ENCODE data around the gene GNG3. TPM values are rescaled to one million over a fixed set of nuclear protein-coding genes. Genes with fewer than 3 reads are reported as not detected.

Gene GNG3
- total RNA-seq, 3 donors from 2014 or later, result not detected

DNA sequence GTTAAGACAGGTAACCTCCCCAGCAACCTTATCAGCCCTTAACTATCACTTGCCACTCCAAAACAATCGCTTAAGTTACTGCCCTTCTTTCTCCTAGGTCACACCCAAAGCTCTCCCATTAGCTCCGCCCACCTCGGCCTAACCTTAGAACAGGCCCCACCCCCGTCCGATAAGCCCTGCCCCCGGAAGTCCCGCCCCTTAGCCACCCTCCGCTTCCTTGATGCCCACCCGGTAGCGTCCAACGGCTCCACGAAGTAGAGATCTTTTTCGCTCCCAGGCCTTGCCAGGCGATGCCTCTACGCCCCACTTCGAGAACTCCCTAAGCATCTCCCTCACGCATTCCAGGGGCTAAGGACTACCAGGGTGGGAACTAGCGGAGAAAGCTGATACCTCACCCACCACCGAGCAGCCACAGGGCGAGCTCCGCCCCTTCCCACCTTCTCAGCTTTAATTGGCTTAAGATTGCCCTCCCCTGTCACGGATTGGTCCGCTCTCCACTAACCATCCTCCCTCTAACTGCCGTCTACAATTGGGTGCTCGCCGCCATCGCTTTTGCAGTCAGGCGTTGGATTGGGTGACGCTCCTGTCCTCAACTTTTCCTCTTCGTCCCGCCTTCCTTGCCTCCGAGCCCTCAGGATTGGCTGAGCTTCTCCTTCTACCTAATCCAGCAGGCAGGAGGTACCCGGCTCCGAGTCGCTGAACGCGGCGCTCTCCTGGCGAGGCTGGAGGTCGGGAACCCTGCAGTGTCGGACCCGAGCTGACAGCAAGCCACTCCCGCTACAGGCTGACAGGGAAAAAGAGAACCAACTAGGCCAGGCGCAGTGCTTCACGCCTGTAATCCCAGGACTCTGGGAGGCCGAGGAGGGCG, 46.5 kb downstream of the GNG3 start, which contains the start of gene ZBTB3:
Gene ZBTB3 (minus strand): TSS at position 425 of the 868 bp plus-strand sequence. CDS start 496 bp downstream, outside the sequence.
- TF ChIP-seq CTCF (IDR thresholded peaks at IDR 0.05) (peak; percentile 11 to 55 (median 37)), POLR2A (IDR thresholded peaks at IDR 0.05) (peak; percentile 51), POLR2AphosphoS5 (IDR thresholded peaks at IDR 0.05) (peak; percentile 94 to 99 (median 94))
- H3K4me3 ChIP-seq, result peak within 1 kb of the TSS; percentile 53 to 75 (median 66)
- H3K4me1 ChIP-seq, result no peaks in the 10 kb centered on the region
- intact Hi-C loops (cut with DNase I; ENCODE audit: low total_unique reads), result no loop called here
- DNase-seq (ENCODE audit: low spot score in 2 of 2), result peak; percentile 97 to 99
- H3K27me3 ChIP-seq, result no peaks in the 10 kb centered on the region
- peak within 1 kb of the TSS; percentile 92 to 93 for H3K27ac ChIP-seq
- H3K36me3 ChIP-seq, result no peaks in the 10 kb centered on the region
- no peaks in the 10 kb centered on the region for H3K9me3 ChIP-seq

- Histone ChIP-seq H3K4me3 (no peak overlapping the region), H3K27ac (no peak overlapping the region), H3K27me3 (no peaks in the 10 kb centered on the region), H3K9me3 (no peaks in the 10 kb centered on the region), H3K36me3 (no peaks in the 10 kb centered on the region), H3K4me1 (no peaks in the 10 kb centered on the region)
- DNase-seq (ENCODE audit: low spot score in 2 of 2), result no peak
- intact Hi-C loops (cut with DNase I; ENCODE audit: low total_unique reads), result no loop called here
- no peak for TF ChIP-seq CTCF (IDR thresholded peaks at IDR 0.05)
- TF ChIP-seq POLR2A (IDR thresholded peaks at IDR 0.05), result no peak
- TF ChIP-seq POLR2AphosphoS5 (IDR thresholded peaks at IDR 0.05), result no peak
Observed at GRCh38 chr11:62755086-62755615, 47.7 kb downstream of the GNG3 start.

DNA sequence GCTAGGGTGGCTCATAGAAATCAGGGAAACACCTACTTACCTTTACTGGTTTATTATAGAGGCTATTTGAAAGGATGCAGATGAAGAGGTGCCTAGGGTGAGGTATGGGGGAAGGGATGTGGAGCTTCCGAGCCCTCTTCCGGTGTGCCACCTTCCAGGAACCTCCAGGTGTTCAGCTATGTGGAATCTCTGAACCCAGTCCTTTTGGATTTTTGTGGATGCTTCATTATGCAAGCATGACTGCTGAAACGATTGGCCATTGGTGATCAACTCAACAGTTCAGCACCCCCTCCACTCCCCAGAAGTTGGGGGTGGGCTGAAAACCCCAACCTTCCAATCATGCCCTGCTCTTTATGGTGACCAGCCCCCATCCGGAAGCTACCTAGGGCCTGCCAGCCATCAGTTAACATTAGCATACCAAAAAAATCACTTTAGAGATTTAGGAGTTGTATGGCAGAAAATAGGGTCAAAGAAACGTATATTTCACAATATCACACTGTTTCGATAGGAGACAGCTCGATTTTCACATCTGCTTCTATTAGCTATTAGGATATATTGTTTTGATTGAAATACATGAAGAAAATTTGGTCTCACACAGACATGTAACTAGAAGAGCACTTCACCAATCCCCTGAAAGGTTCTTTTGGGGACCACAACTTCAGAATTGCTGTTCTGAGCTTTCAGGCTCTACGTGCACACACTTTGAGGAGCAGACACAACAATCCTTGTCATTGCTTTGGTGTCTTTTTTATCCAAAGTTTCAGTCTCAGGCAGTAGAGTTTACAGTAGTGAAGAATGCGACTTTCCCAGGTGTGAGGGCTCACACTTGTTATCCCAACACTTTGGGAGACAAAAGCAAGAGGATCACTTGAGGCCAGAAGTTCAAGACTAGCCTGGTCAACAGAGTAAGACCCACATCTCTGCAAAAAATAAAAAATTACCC, 50.6 kb downstream of the GNG3 start:
- no peak overlapping the region for H3K4me3 ChIP-seq
- no peak for DNase-seq (ENCODE audit: low spot score in 2 of 2)
- no peaks in the 10 kb centered on the region for H3K27me3 ChIP-seq
- H3K36me3 ChIP-seq, result no peaks in the 10 kb centered on the region
- TF ChIP-seq POLR2A (IDR thresholded peaks at IDR 0.05) (no peak), POLR2AphosphoS5 (IDR thresholded peaks at IDR 0.05) (no peak), CTCF (IDR thresholded peaks at IDR 0.05) (no peak)
- H3K9me3 ChIP-seq, result no peaks in the 10 kb centered on the region
- intact Hi-C loops (cut with DNase I; ENCODE audit: low total_unique reads), result no loop called here
- peaks cover 0 to 9% of the 10 kb centered on the region in 2 donors for H3K4me1 ChIP-seq
- no peak overlapping the region for H3K27ac ChIP-seq

Other genes starting within 250 kb of the GNG3 start
- 1,000 to 10,000 TPM in 2 of 3 donors, 100 to 1,000 TPM in 1; 636 to 1,393 (median 1,040) TPM for gene AHNAK, start 160.9 kb upstream of the GNG3 start, total RNA-seq
- gene EEF1G, start 133.8 kb upstream of the GNG3 start, total RNA-seq, result 1,000 to 10,000 TPM; 1,312 to 1,961 (median 1,794) TPM
- gene TUT1, start 116.2 kb upstream of the GNG3 start, total RNA-seq, result 10 to 100 TPM in 2 of 3 donors, 1 to 10 TPM in 1; 7.7 to 12.1 (median 10.7) TPM
- gene MTA2, start 105.8 kb upstream of the GNG3 start, total RNA-seq, result 10 to 100 TPM; 61.3 to 92.8 (median 85.5) TPM
- gene EML3, start 94.9 kb upstream of the GNG3 start, total RNA-seq, result 10 to 100 TPM; 34.7 to 58.7 (median 35.7) TPM
- gene ROM1, start 94.4 kb upstream of the GNG3 start, total RNA-seq, result 10 to 100 TPM in 2 of 3 donors, 1 to 10 TPM in 1; 8.5 to 11.5 (median 11.0) TPM
- gene B3GAT3, start 85.7 kb upstream of the GNG3 start, total RNA-seq, result 10 to 100 TPM; 19.0 to 38.0 (median 29.6) TPM
- 100 to 1,000 TPM; 114 to 116 (median 116) TPM for gene GANAB, start 61.1 kb upstream of the GNG3 start, total RNA-seq
- 10 to 100 TPM; 14.6 to 19.0 (median 18.4) TPM for gene INTS5, start 54.4 kb upstream of the GNG3 start, total RNA-seq
- 10 to 100 TPM; 22.9 to 42.9 (median 25.2) TPM for gene C11orf98, start 42.5 kb upstream of the GNG3 start, total RNA-seq
- 10 to 100 TPM in 1 of 3 donors, 1 to 10 TPM in 2; 5.4 to 16.1 (median 5.8) TPM for gene CSKMT, start 42.4 kb upstream of the GNG3 start, total RNA-seq
- gene UQCC3, start 36.0 kb upstream of the GNG3 start, total RNA-seq, result 1 to 10 TPM; 7.4 to 9.8 (median 8.3) TPM
- gene LBHD1, start 35.4 kb upstream of the GNG3 start, total RNA-seq, result 1 to 10 TPM; 4.3 to 6.0 (median 5.6) TPM
- gene UBXN1, start 28.6 kb upstream of the GNG3 start, total RNA-seq, result 100 to 1,000 TPM; 204 to 248 (median 239) TPM
- 10 to 100 TPM in 2 of 3 donors, 1 to 10 TPM in 1; 9.8 to 15.1 (median 13.6) TPM for gene LRRN4CL, start 18.1 kb upstream of the GNG3 start, total RNA-seq
- gene BSCL2, start 252 bp upstream of the GNG3 start, total RNA-seq, result 10 to 100 TPM; 40.2 to 58.4 (median 54.1) TPM
- 10 to 100 TPM; 22.3 to 24.5 (median 23.6) TPM for gene HNRNPUL2, start 19.8 kb downstream of the GNG3 start, total RNA-seq
- 10 to 100 TPM; 19.2 to 26.2 (median 25.8) TPM for gene TTC9C, start 20.8 kb downstream of the GNG3 start, total RNA-seq
- gene ZBTB3, start 46.5 kb downstream of the GNG3 start, total RNA-seq, result 1 to 10 TPM; 5.9 to 9.7 (median 9.0) TPM
- 10 to 100 TPM; 54.2 to 80.6 (median 65.5) TPM for gene POLR2G, start 53.9 kb downstream of the GNG3 start, total RNA-seq
- 10 to 100 TPM; 14.1 to 20.8 (median 20.5) TPM for gene TAF6L, start 63.7 kb downstream of the GNG3 start, total RNA-seq
- 10 to 100 TPM; 61.4 to 66.9 (median 64.9) TPM for gene TMEM179B, start 79.7 kb downstream of the GNG3 start, total RNA-seq
- gene TMEM223, start 84.3 kb downstream of the GNG3 start, total RNA-seq, result 10 to 100 TPM; 26.9 to 34.1 (median 29.8) TPM
- 10 to 100 TPM; 74.9 to 89.3 (median 76.4) TPM for gene NXF1, start 97.8 kb downstream of the GNG3 start, total RNA-seq
- 10 to 100 TPM; 30.8 to 42.3 (median 34.2) TPM for gene STX5, start 124.4 kb downstream of the GNG3 start, total RNA-seq
- gene TEX54, start 125.2 kb downstream of the GNG3 start, total RNA-seq, result 1 to 10 TPM in 1 of 3 donors, not detected in 2; 1.6 TPM
- gene WDR74, start 131.9 kb downstream of the GNG3 start, total RNA-seq, result 10 to 100 TPM; 46.6 to 62.6 (median 48.7) TPM
- 100 to 1,000 TPM; 147 to 214 (median 171) TPM for gene SLC3A2, start 173.2 kb downstream of the GNG3 start, total RNA-seq
- gene CHRM1, start 213.7 kb downstream of the GNG3 start, total RNA-seq, result 1 to 10 TPM in 1 of 3 donors, under 1 TPM in 1, not detected in 1; 0.88 to 1.3 TPM